ENCODE data around the gene PPP4R3B.
"Not testable (repeated sequence)": the region's sequence is repeated elsewhere in the genome, so short reads cannot be mapped to it uniquely, and the experiment has no call there.

PPP4R3B gene

DNA sequence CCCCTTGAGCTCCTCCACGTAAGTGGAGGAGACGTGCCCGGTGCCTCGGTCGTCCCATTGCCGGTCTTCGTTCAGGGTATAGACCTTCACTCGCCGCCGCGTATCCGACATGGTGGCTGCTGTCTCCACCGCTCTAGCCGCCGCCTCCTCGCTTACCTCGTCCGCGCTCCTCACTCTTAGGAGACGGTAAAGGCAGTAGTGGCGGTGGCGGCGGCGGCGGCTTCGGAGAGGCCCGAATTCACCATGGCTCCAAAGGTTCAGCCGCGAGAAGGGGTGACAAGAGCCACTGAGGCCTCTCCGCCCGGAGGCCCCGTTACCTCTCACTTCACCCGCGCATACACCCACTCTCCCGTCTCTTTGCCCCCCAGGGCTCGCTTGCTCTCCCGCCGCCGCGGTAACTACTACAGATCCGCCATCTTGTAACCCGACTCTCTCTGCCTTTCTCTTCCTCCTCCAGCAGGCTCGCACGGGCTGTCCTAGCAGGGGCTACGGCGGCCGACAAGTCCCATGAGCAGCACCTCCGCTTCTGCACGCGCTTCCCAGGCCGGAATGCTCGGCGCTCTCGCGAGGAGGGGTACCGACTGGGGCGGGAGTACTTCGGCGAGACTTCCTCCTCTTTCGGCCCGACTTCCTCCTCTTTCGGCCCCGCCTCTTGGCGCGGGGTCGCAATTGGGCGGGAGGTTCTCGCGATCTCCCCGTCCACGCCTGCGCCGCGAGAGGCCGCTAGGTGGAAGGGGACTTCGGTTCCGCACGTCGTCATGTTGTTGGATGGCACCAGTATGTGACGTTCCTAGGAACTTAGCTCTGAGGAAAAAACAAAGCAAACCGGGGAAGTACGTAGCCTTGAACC lies at the start of gene PPP4R3B:
PPP4R3B (minus strand) TSS at position 448 of the 850 bp plus-strand sequence; CDS start at position 111, 337 bp downstream.
- DNase-seq, result peak; percentile 98

DNA sequence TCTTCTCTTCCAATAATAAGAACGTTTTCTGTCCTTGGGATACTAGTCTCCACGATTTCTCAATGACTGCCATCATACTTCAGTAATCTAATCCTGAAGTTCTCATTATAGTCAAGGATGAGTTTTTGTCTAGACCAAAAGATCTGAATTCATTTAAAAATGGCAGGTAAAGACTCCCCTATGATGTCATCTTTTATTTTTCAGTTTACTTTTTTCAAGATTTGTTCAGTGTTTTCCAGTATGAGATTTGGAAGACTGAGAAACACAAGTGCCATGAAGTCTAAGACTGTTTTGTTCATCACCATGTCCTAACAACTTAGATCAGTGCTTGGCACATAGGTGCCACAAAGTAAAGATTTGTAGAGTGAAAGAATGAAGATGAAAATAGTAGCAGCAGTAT lies 35.8 kb upstream of the PPP4R3B start:
- no peak for DNase-seq

DNA sequence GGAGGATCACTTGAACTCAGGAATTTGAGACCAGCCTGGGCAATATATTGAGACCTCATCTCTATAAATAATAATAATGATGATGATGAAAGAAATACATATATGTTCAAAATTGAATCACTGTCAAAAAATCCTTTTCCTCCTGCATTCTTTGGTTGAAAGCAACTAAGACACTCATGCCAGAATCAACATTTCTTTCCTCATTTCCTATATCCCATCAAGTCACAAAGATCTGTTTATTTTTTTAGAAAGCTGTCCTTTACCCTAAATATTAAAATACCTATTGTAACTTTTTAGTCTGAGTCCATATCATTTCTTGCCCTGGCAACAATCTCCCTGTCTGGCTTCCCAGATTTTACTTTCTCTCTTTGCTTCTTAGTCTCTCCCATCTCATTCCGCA lies 31.8 kb upstream of the PPP4R3B start:
- DNase-seq, result no peak

DNA sequence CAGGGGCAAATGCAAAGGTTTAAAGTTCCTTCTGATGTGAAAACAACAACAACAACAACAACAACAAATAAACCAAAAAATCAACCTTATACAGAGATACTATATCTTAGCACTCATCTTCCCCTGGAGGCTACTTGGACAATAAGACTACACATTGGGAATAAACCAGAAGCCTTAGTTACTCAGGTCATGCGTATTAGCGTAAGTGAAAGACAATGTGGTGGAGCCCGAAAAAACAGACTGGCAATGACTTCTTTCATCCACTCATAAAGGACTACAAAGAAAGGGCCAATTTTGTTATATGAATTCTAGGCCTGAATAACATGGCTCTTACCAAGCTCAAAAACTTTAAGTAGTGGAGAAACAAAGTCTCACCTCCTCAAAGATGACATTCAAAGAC lies 19.4 kb upstream of the PPP4R3B start:
- DNase-seq, result no peak

DNA sequence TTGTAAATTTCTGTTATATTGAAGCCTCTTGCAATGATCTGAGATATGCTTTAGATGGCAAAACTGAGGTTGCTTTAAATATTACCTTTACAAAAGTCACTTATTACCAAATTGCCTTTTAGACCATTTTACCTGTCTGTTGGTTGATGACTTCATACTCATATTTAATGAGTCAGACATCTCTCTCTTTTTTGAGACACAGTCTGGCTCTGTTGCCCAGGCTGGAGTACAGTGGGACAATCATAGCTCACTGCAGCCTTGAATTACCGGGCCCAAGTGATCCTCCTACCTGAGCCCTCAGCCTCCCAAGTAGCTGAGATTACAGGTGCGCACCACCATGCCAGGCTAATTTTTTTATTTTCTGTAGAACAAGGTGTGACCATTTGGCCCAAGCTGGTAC lies 11.5 kb upstream of the PPP4R3B start:
- no peak for DNase-seq

DNA sequence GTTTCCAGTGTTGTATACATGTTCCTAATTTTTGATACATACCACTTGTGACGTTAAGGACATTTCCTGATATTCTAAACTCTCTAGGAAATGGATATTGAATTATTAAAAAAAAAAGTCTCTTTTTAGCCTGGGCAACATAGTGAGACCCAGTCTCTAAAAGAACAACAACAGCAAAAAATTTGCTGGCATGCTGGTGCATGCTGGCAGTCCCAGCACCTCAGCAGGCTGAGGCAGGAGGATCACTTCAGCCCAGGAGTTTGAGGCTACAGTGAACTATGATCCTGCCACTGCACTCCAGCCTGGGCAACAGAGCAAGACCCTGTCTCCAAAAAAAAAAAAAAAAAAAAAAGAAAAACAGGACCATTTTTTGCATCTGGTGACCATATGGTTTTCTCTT lies 10.5 kb upstream of the PPP4R3B start:
- DNase-seq, result no peak

DNA sequence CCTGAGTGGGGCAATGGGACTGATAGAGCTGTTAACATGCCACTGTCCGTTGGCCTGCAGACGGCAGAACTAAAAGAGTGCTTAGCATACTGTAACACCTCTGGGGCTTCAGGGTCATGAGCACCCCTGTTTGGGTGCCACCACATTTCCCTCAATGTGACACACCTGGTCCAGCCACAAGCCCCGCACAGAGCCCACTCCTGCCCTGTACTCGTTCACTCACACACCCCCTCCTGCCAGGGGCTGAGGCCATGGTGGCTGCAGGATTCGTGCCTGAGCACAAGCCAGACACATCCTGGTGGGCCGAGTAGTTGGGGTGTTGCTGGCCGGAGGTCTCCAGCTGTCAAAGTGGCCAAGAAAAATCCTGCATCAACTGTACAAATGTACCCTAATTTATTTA lies 4.4 kb upstream of the PPP4R3B start:
- DNase-seq, result no peak

DNA sequence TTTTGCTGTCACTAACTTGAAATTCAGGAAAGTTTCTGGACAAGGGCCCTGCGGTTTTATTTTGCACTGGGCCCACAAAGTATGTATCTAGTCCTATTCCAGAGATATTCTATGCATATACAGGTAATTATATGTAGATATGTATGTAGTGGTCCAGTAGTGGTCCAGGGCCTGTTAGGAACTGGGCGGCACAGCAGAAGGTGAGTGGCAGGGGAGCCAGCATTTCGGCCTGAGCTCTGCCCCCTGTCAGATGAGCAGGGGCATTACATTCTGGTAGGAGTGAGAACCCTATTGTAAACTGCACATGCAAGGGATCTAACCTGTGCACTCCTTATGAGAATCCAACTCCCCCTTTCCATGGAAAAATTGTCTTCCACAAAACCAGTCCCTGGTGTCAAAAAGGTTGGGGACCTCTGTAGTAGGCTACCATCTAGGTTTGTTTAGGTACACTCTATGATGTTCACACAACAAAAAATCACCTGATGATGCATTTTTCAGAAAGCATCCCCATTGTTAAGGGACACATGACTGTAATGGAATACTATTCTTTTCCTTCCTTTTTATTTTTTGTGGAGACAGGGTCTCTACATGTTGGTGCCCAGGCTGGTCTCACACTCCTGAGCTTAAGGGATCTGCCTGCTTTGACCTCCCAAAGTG lies 2.8 kb upstream of the PPP4R3B start:
- no peak for DNase-seq

DNA sequence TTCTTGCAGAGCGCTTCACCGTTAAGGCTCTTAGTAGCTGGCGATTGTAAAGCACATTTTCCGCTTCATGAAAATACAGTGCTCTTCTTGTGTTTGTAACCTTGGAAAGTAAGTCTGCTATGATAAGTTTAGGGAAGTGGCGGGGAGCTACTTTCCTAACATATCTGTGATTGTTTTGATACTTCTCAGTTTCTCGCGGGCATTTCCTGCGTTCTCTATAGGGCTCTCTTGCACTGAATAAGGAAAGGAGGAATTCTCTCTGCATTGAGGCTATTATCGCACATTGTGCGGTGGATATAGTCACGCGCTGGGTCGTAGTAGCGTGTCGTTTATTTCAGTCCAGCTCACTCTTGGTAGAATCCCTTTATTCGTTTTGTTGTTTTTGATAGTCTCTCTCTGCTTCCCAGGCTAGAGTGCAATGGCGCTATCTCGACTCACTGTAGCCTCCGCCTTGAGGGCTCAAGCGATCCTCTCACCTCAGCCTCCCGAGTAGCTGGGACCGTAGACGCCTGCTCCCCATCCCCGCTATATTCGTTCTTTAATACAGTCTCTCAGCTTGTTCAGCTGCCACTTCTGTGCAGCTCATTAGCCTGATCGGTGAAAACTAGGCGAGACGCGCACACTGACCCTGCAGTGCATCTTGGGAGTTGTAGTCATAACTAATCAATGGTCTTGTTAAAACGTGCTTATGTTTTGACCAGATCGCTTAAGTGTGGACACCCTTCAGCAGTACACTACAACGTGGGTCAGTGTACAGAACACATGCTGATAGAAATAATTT lies 1.0 kb upstream of the PPP4R3B start:
- DNase-seq, result peak; percentile 44

DNA sequence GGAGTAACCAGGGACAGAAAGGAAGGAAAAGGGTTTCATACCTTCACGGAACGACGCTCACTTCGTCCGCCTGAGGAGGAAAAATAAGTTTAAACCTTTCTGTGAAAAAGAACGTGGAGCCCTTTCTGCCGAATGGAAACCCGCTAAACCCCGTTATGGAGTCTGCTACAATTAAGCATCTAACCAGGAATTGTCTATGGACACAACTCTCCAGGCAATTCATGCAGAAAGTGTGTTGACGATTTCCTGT lies 528 bp upstream of the PPP4R3B start:
- no peak for DNase-seq

DNA sequence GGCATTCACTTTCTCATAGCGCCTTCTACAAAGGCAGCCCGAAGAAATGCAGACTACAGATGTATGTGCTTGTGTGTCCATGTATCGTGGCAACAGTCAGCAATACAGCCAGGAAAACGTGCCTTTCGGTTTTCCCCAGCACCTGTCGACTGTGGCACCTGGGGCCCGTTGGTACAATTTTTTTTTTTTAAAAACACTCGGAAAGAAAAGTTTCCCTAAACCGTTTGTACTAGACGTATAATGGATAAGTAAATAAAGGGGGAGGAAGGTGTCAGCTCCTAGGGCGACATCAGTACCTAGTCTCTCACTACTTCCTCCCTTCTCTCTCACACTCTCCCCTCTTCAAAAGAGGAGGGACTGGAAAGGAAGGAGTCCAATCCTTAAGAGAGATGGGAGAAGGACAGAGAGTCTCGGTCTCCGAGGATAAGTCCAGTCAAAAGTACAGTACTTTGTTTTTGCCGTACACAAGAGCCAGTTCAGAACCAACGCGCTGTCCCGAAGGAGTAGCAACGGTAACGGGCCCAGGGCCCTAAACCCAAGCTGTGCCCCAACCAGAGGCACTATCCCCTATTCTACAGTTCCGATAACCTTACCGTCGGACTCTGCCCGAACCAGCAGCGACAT lies 759 bp downstream of the PPP4R3B start:
- no peak for DNase-seq

DNA sequence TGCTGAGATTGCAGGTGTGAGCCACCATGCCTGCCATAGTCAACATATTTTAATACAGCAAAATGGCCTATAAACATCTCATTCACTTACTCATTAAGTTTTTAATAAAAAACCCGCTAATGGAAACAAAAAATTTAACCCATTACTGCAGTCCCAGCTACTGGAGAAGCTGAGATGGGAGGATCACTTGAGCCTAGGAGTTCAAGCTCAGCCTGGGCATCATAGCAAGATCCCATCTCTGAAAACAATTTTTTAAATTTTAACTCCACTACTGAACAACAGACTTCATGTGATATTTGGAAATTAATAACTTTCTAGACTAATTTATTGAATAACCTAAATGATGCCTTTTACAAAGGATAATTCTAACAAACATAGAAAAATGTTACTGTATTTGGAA lies 5.4 kb downstream of the PPP4R3B start:
- no peak for DNase-seq

DNA sequence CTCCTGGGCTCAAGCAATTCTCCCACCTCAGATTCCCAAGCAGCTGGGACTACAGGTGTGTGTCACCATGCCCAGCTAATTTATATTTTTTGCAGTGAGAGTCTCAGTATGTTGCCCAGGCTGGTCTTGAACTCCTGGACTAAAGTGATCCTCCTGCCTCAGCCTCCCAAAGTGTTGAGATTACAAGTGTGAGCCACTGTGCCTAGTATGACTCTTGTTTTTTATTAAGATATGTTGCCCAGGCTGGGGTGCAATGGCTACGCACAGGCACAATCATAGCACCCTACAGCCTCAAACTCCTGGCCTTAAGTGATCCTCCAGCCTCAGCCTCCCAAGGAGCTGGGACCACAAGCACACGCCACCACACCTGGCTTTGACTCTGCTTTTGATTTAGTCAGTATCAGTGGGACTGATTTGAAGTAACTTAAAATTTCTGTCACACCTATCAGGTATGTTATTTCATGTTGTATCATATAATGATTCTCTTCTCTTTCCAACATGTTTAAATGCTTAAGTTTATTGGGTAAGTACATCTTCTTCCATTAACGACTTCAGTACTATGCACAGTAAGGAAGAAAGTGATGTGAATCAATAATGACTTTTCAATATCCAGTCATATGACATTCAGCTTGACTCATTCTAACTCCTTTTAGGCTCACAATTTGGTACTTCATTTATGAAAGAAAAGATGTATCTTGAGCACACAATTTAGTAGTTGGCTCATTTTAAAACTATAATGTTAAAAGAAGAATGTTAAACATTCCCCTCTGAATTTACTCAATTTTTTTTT lies 6.3 kb downstream of the PPP4R3B start:
- DNase-seq, result no peak

DNA sequence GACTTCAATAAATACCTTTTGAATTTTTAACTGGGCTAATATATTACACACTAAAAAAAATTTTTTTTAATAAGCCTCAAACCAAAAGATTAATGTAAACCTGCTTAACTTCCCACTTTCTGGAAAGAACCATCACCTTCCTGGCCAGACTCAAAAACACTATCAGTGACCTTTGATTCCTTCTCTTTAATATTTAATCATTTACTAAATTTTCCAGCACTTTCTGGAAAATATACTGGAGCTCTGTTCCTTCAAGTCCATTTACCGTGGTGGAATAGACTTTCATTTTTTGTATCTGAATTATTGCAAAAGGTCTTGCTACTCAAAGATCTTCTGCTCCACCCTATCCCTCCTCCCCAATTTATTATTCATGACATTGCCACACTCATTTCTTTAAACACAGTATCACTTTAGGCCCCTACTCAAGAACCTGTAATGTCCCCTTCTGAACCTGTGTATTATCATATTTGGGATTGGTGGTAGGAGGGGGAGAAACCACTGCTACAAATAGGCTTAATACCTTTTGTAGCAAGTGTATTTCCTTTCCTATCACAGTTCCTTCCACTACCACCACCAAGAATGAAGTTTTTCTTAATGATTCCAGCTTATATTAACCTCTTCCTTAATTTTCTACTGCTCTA lies 7.4 kb downstream of the PPP4R3B start:
- no peak for DNase-seq

DNA sequence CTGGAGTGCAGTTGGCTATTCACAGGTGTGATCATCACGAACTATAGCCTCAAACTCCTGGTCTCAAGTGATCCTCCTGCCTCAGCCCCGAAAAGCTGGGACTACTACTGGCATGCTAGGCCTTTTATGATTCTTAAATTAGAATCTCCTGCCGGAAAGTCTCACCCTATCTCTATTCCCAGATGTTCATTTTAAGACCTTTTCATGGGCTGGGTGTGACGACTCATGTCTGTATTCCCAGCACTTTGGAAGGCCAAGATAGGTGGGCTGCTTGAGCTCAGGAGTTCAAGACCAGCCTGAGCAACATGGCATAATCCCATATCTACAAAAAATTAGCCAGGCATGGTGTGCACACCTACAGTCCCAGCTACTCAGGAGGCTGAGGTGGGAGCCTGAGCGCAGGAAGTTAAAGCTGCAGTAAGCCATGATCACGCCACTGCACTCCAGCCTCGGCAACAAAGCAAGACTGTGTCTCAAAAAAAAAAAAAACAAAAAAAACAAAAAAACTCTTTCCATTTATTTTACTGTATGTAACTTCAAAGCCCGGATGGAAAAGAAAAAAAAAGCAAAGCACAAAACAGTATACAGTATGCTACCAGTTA lies 8.1 kb downstream of the PPP4R3B start:
- DNase-seq, result no peak

DNA sequence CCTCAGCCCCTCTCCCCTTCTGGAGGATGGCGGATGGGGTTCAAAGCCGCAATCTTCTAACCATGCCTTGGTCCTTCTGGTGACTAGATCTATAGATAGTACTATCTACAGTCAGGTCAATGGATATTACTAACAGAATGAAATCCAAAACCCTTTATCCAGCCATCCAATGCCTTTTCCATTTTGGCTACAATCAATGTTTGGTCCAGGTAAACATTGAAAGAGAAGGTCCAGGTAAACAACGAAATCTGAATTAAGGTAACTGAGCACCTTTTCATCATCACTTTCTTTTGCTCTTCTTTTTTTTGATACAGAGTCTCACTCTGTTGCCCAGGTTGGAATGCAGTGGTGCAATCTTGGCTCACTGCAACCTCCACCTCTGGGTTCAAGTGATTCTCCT lies 9.7 kb downstream of the PPP4R3B start:
- no peak for DNase-seq

DNA sequence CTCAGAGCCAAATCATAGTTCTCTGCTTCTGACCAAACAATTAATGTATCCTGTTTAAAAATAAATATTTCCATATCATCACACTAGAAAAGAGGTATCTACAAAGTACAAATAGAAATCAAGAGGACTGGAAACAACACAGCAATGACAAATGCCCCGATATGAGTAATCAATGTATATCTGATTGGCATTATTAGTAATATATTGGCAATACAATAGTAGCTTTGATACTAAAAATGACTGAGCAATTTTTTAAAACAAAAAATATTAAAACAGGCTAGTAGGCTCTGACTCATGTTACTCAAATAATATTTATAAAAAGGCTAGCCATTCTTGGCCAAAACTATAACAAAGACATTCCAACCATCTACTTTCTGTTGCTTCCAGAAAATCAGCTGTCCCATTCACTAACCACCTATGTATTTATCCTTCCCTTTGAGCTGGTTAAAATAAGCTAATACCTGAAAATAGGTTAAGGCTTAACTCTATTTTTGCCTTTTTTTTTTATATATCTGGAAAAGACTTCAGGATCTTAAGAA lies 13.3 kb downstream of the PPP4R3B start:
- no peak for DNase-seq

DNA sequence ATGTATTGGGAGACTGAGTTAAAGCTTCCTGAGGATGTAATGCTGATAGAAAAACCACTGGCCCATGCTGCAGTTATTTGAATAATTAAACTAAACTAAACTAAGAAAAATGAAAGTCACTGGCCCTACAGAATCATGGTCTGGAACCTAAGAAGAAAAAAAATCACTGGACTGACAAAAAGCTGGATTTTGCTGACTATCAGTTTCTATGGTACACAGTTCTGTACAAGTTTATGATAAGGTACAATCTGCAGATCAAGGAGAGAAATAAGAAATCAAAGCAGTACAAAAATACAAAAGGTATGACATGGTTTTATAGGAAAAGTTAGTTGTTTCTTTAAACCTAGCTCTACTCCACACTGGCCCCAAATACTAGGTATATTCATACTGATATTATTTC lies 15.6 kb downstream of the PPP4R3B start:
- DNase-seq, result no peak

DNA sequence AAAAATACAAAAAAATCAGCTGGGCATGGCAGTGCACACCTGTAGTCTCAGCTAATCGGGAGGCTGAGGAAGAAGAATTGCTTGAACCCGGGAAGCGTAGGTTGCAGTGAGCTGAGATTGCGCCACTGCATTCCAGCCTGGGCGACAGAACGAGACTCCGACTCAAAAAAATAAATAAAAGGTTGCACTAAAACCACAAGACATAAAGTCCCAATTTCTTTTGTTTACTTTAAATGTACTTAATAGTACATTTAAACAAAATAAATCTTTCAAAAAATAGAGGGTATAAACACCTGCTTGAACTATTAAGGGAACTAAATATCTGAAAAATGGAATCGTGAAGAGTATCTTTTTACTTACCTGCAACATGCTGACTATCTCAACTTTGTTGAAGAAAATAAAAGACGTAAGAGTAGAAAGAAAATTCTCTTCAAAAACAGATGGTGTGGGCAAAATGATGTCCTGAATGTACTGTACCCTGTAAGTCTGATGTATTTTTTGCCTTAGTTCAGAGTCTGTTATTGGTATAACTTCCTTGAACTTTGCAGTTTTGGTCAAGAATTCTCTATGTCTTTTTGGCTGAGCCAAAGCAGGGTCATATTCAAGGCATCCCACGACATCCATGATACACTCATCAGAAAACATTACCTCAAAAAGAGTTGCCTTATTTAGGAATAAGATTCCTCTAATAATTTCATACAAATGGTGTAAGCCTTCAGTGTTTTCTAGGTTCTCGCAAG lies 19.2 kb downstream of the PPP4R3B start:
- no peak for DNase-seq

DNA sequence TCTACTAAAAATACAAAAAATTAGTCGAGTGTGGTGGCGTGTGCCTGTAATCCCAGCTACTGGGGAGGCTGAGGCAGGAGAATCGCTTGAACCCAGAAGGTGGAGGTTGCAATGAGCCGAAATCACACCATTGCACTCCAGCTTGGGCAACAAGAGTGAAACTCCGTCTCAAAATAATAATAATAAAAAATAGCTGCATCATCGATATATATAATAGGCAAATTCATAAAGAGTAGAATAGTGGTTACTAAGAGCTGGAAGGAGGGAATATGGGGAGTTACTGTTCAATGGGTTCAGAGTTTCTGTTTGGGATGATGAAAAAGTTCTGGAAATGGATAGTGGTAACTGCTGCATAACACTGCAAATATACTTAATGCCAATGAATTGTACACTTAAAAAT lies 20.6 kb downstream of the PPP4R3B start:
- DNase-seq, result not testable (repeated sequence)

DNA sequence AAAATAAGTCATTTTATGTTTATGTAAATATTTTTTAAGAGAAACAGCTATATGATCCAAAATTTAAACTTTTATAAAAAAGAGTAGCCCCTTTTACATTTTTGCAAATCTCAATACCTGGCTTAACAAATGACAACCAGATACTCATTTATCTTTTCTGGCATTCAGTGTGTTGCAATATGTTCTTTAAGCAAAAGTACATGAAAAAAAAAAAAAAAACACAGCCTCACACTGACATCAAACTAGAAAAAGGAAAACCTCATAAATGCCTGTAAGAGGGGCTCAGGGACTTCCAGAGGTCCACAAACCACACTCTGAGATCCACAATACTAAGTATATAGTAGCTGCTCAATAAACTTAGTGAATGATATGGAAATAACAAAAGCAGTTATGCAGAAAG lies 21.9 kb downstream of the PPP4R3B start:
- DNase-seq, result no peak
